Nephron (organoid): ENCODE results near the gene PEAK1.

Experiments used
- H3K27ac Mint-ChIP-seq, 3 experiments: 2 replicates each; pipeline ENCODE4 v1.8.0; 2020; ENCODE audit warnings: mixed read lengths in 3 of 3, mild to moderate bottlenecking in 2 of 3, moderate library complexity in 1 of 3
- H3K27me3 Mint-ChIP-seq: 2 replicates; pipeline ENCODE4 v1.8.0; 2021; ENCODE audit warnings: low read depth, mild to moderate bottlenecking, moderate library complexity, mixed read lengths
- H3K36me3 Mint-ChIP-seq: 2 replicates; pipeline ENCODE4 v1.8.0; 2020; ENCODE audit warnings: low read depth, mixed read lengths
- H3K4me1 Mint-ChIP-seq: 2 replicates; pipeline ENCODE4 v1.8.0; 2020; ENCODE audit warnings: mixed read lengths
- H3K4me3 Mint-ChIP-seq, 3 experiments: 2 replicates each; pipeline ENCODE4 v1.8.0; 2020; ENCODE audit warnings: mild to moderate bottlenecking in 3 of 3, mixed read lengths in 3 of 3, moderate library complexity in 2 of 3
- H3K9me3 Mint-ChIP-seq: 2 replicates; pipeline ENCODE4 v1.8.0; 2020; ENCODE audit warnings: mixed read lengths
- CTCF ChIP-seq, 3 experiments: fragments of 200-600 bp; sonication (generic); IDR thresholded peaks; one replicate each; pipeline ENCODE4 v1.5.0; 2021; ENCODE audit warnings: antibody characterized with exemption in 3 of 3; ENCODE audit not compliant: unreplicated experiment in 3 of 3

The PEAK1 gene

GRCh38 chr15:77118882-77119321 lies 301.0 kb downstream of the PEAK1 start:
- no peaks in the 10 kb centered on the region for H3K9me3 Mint-ChIP-seq
- H3K4me3 Mint-ChIP-seq, result no peak overlapping the region
- H3K27ac Mint-ChIP-seq, result peak overlapping the region in 2 of 3 experiments; percentile 21 to 28
- no peaks in the 10 kb centered on the region for H3K27me3 Mint-ChIP-seq
- peaks cover 21% of the 10 kb centered on the region for H3K4me1 Mint-ChIP-seq
- TF ChIP-seq CTCF (IDR thresholded peaks at IDR 0.05; ENCODE audit: unreplicated experiment in 3 of 3), result peak; percentile 77 to 89 (median 87)
- peaks cover 2% of the 10 kb centered on the region for H3K36me3 Mint-ChIP-seq

- peaks cover 11% of the 10 kb centered on the region for H3K36me3 Mint-ChIP-seq
- H3K4me1 Mint-ChIP-seq, result peaks cover 32% of the 10 kb centered on the region
- no peak overlapping the region for H3K27ac Mint-ChIP-seq
- no peaks in the 10 kb centered on the region for H3K27me3 Mint-ChIP-seq
- no peaks in the 10 kb centered on the region for H3K9me3 Mint-ChIP-seq
- no peak overlapping the region for H3K4me3 Mint-ChIP-seq
- TF ChIP-seq CTCF (IDR thresholded peaks at IDR 0.05; ENCODE audit: unreplicated experiment in 3 of 3), result no peak
These were observed 304.7 kb downstream of the PEAK1 start for GRCh38 chr15:77115179-77115578.

- Mint-ChIP-seq H3K27me3 (no peaks in the 10 kb centered on the region), H3K27ac (no peak overlapping the region), H3K36me3 (peaks cover 11% of the 10 kb centered on the region), H3K4me3 (no peak overlapping the region), H3K4me1 (peaks cover 36% of the 10 kb centered on the region), H3K9me3 (no peaks in the 10 kb centered on the region)
- no peak for TF ChIP-seq CTCF (IDR thresholded peaks at IDR 0.05; ENCODE audit: unreplicated experiment in 3 of 3)
These were observed 306.9 kb downstream of the PEAK1 start for GRCh38 chr15:77112838-77113504.

GRCh38 chr15:77111789-77112188 lies 308.1 kb downstream of the PEAK1 start:
- Mint-ChIP-seq H3K27ac (no peak overlapping the region), H3K4me3 (no peak overlapping the region), H3K36me3 (peaks cover 11% of the 10 kb centered on the region), H3K27me3 (no peaks in the 10 kb centered on the region), H3K4me1 (peaks cover 47% of the 10 kb centered on the region), H3K9me3 (no peaks in the 10 kb centered on the region)
- TF ChIP-seq CTCF (IDR thresholded peaks at IDR 0.05; ENCODE audit: unreplicated experiment in 3 of 3), result no peak

- peak overlapping the region; percentile 87 to 89 (median 89) for H3K27ac Mint-ChIP-seq
- H3K27me3 Mint-ChIP-seq, result no peaks in the 10 kb centered on the region
- TF ChIP-seq CTCF (IDR thresholded peaks at IDR 0.05; ENCODE audit: unreplicated experiment in 3 of 3), result peak; percentile 67 to 74 (median 72)
- no peaks in the 10 kb centered on the region for H3K9me3 Mint-ChIP-seq
- no peak overlapping the region for H3K4me3 Mint-ChIP-seq
- H3K36me3 Mint-ChIP-seq, result peaks cover 2% of the 10 kb centered on the region
- H3K4me1 Mint-ChIP-seq, result peaks cover 59% of the 10 kb centered on the region
These were observed 312.2 kb downstream of the PEAK1 start for GRCh38 chr15:77107531-77108355.
